Mesendoderm (in vitro differentiated cells): ENCODE data around the gene ITPA.

Source experiments
- DNase-seq: peaks from one replicate; pipeline ENCODE4 v3.0.0; 2013
- H2AK5ac ChIP-seq: 2 replicates; pipeline ENCODE4 v1.6.1; 2013; ENCODE audit warnings: low read length, inconsistent platforms
- H2BK120ac ChIP-seq: 2 replicates; pipeline ENCODE4 v1.6.1; 2013; ENCODE audit warnings: low read depth, mild to moderate bottlenecking, low read length, moderate library complexity, mixed read lengths
- H2BK15ac ChIP-seq: replicated peaks from 2 replicates; pipeline ENCODE4 v1.6.1; 2013; ENCODE audit warnings: low read depth, mild to moderate bottlenecking, moderate library complexity
- H2BK5ac ChIP-seq: 2 replicates; pipeline ENCODE4 v1.6.1; 2013; ENCODE audit warnings: low read length, inconsistent platforms
- H3K18ac ChIP-seq: 2 replicates; pipeline ENCODE4 v1.6.1; 2013; ENCODE audit warnings: mild to moderate bottlenecking, low read length, mixed read lengths
- H3K23ac ChIP-seq: one replicate; pipeline ENCODE4 v1.6.1; 2013; ENCODE audit warnings: low read length
- H3K27ac ChIP-seq: 2 replicates; pipeline ENCODE4 v1.5.1; 2013; ENCODE audit warnings: low read depth, mild to moderate bottlenecking, inconsistent platforms, low read length, moderate library complexity
- H3K27me3 ChIP-seq: 2 replicates; pipeline ENCODE4 v1.6.1; 2013; ENCODE audit warnings: low read length, control low read depth, mild to moderate bottlenecking, inconsistent platforms; ENCODE audit not compliant: insufficient read depth, poor library complexity
- H3K36me3 ChIP-seq: 2 replicates; pipeline ENCODE4 v1.6.1; 2013; ENCODE audit warnings: low read length, inconsistent platforms; ENCODE audit not compliant: control insufficient read depth, insufficient read depth
- H3K4ac ChIP-seq: one replicate; pipeline ENCODE4 v1.6.1; 2013; ENCODE audit warnings: low read depth, mild to moderate bottlenecking, low read length, moderate library complexity
- H3K4me1 ChIP-seq: 2 replicates; pipeline ENCODE4 v1.6.1; 2013; ENCODE audit warnings: low read depth, low read length, inconsistent platforms; ENCODE audit not compliant: control insufficient read depth
- H3K4me2 ChIP-seq: 2 replicates; pipeline ENCODE4 v1.6.1; 2013; ENCODE audit warnings: low read length
- H3K4me3 ChIP-seq: 2 replicates; pipeline ENCODE4 v1.5.1; 2013; ENCODE audit warnings: mild to moderate bottlenecking, low read length
- H3K56ac ChIP-seq: one replicate; pipeline ENCODE4 v1.6.1; 2013; ENCODE audit warnings: low read length
- H3K79me1 ChIP-seq: 2 replicates; pipeline ENCODE4 v1.6.1; 2013; ENCODE audit warnings: low read length, inconsistent platforms
- H3K79me2 ChIP-seq: 2 replicates; pipeline ENCODE4 v1.6.1; 2013; ENCODE audit warnings: mild to moderate bottlenecking, low read length; ENCODE audit not compliant: control insufficient read depth, insufficient read depth
- H3K9ac ChIP-seq: 2 replicates; pipeline ENCODE4 v1.6.1; 2013; ENCODE audit warnings: low read length, inconsistent platforms
- H4K5ac ChIP-seq: one replicate; pipeline ENCODE4 v1.6.1; 2013; ENCODE audit warnings: low read length
- H4K8ac ChIP-seq: one replicate; pipeline ENCODE4 v1.6.1; 2013; ENCODE audit warnings: low read depth, mild to moderate bottlenecking, control low read depth, low read length, moderate library complexity
- WGBS: extraction: QIAGEN DNeasy Blood & Tissue Kit; methylation state at CpG from one replicate; pipeline ENCODE4 v1.1.7; 2013; ENCODE audit warnings: low lambda C conversion rate, missing lambda C conversion rate; ENCODE audit not compliant: insufficient coverage; ENCODE audit errors: extremely low coverage; 5-methylcytosine and 5-hydroxymethylcytosine counted together

ITPA gene

GRCh38 chr20:3231889-3232588 is 22.7 kb downstream of the ITPA start:
- Histone ChIP-seq H3K36me3 (no peaks in the 10 kb centered on the region), H3K56ac (no peak overlapping the region), H3K4me2 (no peak overlapping the region), H3K9ac (no peak overlapping the region), H3K79me2 (no peaks in the 10 kb centered on the region), H3K4ac (no peak overlapping the region), H4K5ac (no peak overlapping the region), H3K23ac (no peak overlapping the region), H2BK5ac (no peak overlapping the region), H3K4me3 (no peak overlapping the region), H3K27me3 (no peaks in the 10 kb centered on the region), H3K79me1 (no peaks in the 10 kb centered on the region), H2BK15ac (no peak overlapping the region), H2AK5ac (no peak overlapping the region), H2BK120ac (no peak overlapping the region), H3K27ac (no peak overlapping the region), H4K8ac (no peak overlapping the region), H3K4me1 (no peaks in the 10 kb centered on the region), H3K18ac (no peak overlapping the region)
- DNase-seq: no peak
- no CpG with 5 or more reads among the region's 15 CpGs for WGBS

DNA sequence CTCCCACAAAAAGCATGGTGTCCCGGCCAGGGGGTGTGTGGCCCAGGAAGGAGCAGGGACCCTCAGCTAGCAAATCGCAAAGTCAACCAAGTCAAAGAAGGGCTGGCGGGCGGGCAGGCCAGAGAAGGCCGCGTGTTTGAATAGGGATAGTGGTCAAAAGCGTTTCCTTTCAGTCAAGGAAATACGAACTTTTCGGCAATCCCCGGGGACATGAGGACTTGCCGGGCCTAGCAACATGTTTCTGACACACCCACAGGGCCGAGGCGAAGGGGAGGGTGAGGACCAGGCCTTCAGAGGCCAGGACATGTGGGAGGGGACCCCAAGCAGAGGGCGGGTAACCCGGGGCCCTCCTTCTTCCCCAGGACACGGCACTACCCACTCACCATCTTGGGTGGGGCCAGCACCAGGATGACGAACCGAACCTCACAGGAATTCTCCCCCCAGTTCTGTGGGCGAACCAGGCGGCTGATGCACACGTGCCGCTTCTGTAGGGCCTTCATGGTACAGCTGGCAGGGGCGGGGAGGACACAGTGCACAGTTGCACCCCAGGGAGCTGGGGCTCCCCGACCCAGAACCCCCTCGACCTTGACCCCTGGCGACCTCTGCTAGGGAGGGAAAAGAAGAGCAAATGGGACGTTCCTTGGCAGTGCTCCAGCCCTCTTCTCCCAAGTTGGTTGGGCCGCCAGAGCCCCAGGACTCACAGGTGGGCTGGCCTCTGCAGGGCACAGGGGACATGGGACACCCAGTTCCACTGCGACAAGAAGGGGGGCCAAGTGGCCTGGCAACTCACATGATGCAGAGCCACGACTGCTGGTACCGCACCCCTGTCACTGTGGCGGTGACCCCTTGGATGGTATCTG is 24.1 kb downstream of the ITPA start:
- no peak overlapping the region for H3K9ac ChIP-seq
- no peaks in the 10 kb centered on the region for H3K36me3 ChIP-seq
- H3K4me1 ChIP-seq: no peaks in the 10 kb centered on the region
- H3K4ac ChIP-seq: no peak overlapping the region
- H3K4me3 ChIP-seq: no peak overlapping the region
- no peaks in the 10 kb centered on the region for H3K79me1 ChIP-seq
- no peak overlapping the region for H3K56ac ChIP-seq
- H3K27ac ChIP-seq: no peak overlapping the region
- H3K4me2 ChIP-seq: no peak overlapping the region
- H2BK5ac ChIP-seq: no peak overlapping the region
- peaks cover 8% of the 10 kb centered on the region for H3K27me3 ChIP-seq
- no peak overlapping the region for H3K23ac ChIP-seq
- no peak overlapping the region for H2AK5ac ChIP-seq
- no peak overlapping the region for H2BK120ac ChIP-seq
- no peak overlapping the region for H4K8ac ChIP-seq
- H3K79me2 ChIP-seq: no peaks in the 10 kb centered on the region
- no CpG with 5 or more reads among the region's 32 CpGs for WGBS
- H3K18ac ChIP-seq: no peak overlapping the region
- DNase-seq: no peak
- H2BK15ac ChIP-seq: no peak overlapping the region
- no peak overlapping the region for H4K5ac ChIP-seq

GRCh38 chr20:3233991-3234498 is 24.7 kb downstream of the ITPA start:
- Histone ChIP-seq H3K4ac (no peak overlapping the region), H3K27ac (no peak overlapping the region), H3K18ac (no peak overlapping the region), H3K9ac (no peak overlapping the region), H3K56ac (no peak overlapping the region), H2AK5ac (no peak overlapping the region), H4K8ac (no peak overlapping the region), H3K36me3 (no peaks in the 10 kb centered on the region), H3K4me1 (no peaks in the 10 kb centered on the region), H4K5ac (no peak overlapping the region), H3K27me3 (peaks cover 9% of the 10 kb centered on the region), H3K4me2 (no peak overlapping the region), H2BK5ac (no peak overlapping the region), H3K23ac (no peak overlapping the region), H3K79me1 (no peaks in the 10 kb centered on the region), H3K4me3 (no peak overlapping the region), H2BK120ac (no peak overlapping the region), H2BK15ac (no peak overlapping the region), H3K79me2 (no peaks in the 10 kb centered on the region)
- no peak for DNase-seq
- WGBS: no CpG with 5 or more reads among the region's 25 CpGs

DNA sequence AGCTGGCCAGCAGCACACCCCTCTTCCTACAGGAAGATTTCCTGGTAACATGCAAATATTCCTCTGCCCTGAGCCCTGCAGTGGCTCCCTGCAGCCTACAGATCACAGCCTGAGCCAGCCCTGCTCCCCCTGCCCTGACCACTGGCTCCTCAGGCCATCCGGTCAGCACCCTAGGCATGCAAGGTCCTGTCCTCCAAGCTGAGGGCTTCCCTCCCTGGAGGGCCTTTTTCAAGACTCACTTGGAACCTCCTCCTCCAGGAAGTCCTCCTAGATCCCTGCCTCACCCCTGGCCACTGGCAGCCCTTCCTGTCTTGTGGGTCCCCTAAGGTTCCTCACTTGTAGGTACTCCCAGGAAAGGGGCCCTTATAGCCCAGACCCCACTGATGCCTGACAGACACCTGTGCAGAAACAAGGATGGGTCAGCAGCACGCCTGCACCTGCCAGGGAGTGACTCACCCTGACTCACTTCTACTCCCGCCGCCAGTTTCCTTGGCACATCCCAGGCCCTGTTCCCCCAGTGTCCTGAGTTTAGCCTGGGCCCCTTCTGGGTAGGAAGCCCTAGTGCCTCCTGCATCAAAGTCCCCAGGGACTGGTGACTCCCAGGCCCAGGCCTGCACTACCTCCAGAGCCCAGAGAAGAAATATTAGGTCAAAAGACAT is 26.5 kb downstream of the ITPA start:
- H2BK5ac ChIP-seq: no peak overlapping the region
- no peak overlapping the region for H2AK5ac ChIP-seq
- no peak overlapping the region for H4K5ac ChIP-seq
- H3K56ac ChIP-seq: no peak overlapping the region
- H3K79me1 ChIP-seq: no peaks in the 10 kb centered on the region
- no peak overlapping the region for H3K4me2 ChIP-seq
- no peak overlapping the region for H3K4me3 ChIP-seq
- H3K4me1 ChIP-seq: no peaks in the 10 kb centered on the region
- peaks cover 9% of the 10 kb centered on the region for H3K27me3 ChIP-seq
- H3K36me3 ChIP-seq: no peaks in the 10 kb centered on the region
- H4K8ac ChIP-seq: no peak overlapping the region
- no peak overlapping the region for H3K18ac ChIP-seq
- no peak overlapping the region for H2BK15ac ChIP-seq
- H3K9ac ChIP-seq: no peak overlapping the region
- H3K23ac ChIP-seq: no peak overlapping the region
- H2BK120ac ChIP-seq: no peak overlapping the region
- H3K79me2 ChIP-seq: no peaks in the 10 kb centered on the region
- no peak overlapping the region for H3K4ac ChIP-seq
- no peak overlapping the region for H3K27ac ChIP-seq
- no CpG with 5 or more reads among the region's 4 CpGs for WGBS
- no peak for DNase-seq

- Histone ChIP-seq H3K79me1 (no peaks in the 10 kb centered on the region), H3K9ac (no peak overlapping the region), H3K4me1 (no peaks in the 10 kb centered on the region), H4K8ac (no peak overlapping the region), H3K4me3 (no peak overlapping the region), H2BK15ac (no peak overlapping the region), H2BK120ac (no peak overlapping the region), H3K36me3 (no peaks in the 10 kb centered on the region), H3K56ac (no peak overlapping the region), H3K4me2 (no peak overlapping the region), H2BK5ac (no peak overlapping the region), H3K23ac (no peak overlapping the region), H2AK5ac (no peak overlapping the region), H3K18ac (no peak overlapping the region), H3K79me2 (no peaks in the 10 kb centered on the region), H3K27ac (no peak overlapping the region), H3K27me3 (peaks cover 9% of the 10 kb centered on the region), H3K4ac (no peak overlapping the region), H4K5ac (no peak overlapping the region)
- no peak for DNase-seq
- WGBS: no CpG with 5 or more reads among the region's 25 CpGs
Observed at GRCh38 chr20:3237011-3237957, 28.0 kb downstream of the ITPA start.
